GM11168 (cell line): ENCODE results near the gene PPARD.
"Not testable (repeated sequence)": the region's sequence is repeated elsewhere in the genome, so short reads cannot be mapped to it uniquely, and the experiment has no call there.

Experiments used
- in situ Hi-C: fragments of 300-500 bp; cut with MboI; formaldehyde crosslinking; loops from one replicate; pipeline ENCODE4 v1.12.0; 2022; ENCODE audit warnings: low sequenced_read_pairs; ENCODE audit not compliant: unreplicated experiment

PPARD gene

DNA sequence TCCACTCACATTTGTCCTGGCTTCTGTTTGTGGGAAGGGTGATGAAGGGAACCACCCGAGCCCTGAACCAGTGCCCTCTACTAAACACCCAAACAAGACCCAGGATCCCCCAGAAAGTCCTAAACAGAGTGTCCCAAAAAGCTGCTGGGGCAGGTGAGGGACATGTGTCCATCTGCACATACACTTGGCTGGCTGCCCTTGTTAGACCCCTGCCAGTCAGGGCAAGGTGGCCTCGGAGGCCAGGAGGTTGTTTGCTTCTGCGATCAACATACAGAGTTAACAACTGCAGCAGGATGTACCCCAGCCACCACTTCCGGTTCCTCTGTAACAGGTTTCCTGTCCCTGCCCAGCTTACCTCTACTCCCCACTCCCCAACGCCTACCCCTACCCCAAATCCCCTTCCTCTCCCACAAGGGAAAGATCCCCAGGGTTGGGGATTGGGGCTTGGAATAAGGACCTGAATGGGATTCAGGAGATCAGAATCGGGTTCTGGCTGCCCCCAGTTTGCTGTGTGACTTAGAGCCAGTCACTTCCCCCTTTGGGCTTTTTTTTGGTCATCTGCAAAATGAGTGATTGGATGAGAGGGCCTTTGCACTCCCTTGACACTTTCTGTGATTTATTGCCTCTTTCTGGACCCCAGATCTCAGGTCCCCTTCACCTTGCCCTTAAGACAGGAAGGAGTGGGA, 30.8 kb upstream of the PPARD start:
- in situ Hi-C loops, result no loop called here

- in situ Hi-C loops, result no loop called here
Measured at GRCh38 chr6:35312076-35312800, 30.1 kb upstream of the PPARD start.

DNA sequence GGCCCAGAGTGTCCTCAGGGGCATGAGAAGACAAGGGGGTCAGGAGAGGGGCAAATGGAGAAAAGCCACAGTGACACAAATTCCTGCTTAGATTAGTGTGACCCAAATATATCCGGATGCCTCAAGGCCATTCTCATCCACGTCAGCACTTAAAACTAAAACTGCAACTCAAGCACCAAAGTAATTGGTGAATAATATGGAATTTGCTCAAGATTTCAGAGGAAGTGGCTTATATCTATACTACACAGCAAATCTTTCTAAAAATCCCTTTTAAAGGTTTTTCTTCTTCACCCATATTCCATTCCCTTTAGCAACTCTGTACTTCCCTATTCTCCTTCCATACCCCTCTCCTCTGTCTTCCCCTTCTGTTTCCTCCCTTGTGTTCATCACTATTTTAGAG, 29.6 kb upstream of the PPARD start:
- in situ Hi-C loops, result no loop called here

- in situ Hi-C loops, result no loop called here
Measured at GRCh38 chr6:35317483-35318195, 24.7 kb upstream of the PPARD start.

GRCh38 chr6:35318196-35319171, 23.9 kb upstream of the PPARD start:
- in situ Hi-C loops, result no loop called here

DNA sequence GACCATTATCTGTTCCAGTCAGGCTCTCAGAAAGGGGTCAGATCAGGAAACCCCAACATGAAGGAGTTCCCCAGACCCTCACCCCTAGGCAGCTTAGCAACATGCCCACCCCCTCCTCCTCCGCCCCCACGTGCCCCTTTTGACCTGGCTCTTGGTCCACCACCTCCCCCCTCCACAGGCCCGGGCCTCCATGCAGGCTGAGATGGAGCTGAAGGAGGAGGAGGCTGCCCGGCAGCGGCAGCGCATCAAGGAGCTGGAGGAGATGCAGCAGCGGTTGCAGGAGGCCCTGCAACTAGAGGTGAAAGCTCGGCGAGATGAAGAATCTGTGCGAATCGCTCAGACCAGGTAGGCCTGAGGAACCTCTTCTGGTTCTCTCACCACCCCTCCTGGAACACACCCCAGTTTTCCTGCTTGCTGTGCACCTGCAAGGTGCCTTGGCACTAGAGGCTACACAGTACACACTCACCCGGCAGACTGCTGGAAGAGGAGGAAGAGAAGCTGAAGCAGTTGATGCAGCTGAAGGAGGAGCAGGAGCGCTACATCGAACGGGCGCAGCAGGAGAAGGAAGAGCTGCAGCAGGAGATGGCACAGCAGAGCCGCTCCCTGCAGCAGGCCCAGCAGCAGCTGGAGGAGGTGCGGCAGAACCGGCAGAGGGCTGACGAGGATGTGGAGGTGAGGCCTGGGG, 22.9 kb upstream of the PPARD start:
- in situ Hi-C loops, result no loop called here

DNA sequence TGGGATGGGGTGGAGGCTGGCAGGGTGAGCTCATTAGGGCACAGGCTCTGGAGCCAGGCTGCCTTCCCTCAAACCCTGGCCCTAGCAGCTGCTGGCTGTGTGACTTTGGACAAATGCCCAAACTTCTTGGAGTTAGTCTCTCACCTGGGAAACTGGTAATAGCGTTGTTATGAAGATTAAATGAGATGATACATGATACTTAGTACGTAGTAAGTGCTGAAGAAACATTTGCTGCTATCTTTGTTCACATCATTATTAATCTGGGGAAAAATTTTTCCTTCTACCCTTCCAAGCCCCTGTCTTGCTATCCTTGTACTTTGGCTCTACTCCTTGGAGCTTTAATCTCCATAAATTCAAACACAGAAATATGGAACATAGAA, 22.3 kb upstream of the PPARD start:
- in situ Hi-C loops, result no loop called here

DNA sequence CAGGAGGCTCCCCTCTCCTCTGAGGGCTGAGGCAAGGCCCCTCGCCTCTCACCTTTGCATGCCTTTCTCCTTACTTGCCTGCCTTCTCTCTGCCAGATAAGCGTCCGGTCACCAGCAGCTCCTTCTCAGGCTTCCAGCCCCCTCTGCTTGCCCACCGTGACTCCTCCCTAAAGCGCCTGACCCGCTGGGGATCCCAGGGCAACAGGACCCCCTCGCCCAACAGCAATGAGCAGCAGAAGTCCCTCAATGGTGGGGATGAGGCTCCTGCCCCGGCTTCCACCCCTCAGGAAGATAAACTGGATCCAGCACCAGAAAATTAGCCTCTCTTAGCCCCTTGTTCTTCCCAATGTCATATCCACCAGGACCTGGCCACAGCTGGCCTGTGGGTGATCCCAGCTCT, 21.3 kb upstream of the PPARD start:
- in situ Hi-C loops, result no loop called here

- in situ Hi-C loops, result no loop called here
Measured at GRCh38 chr6:35327349-35328027, 14.9 kb upstream of the PPARD start.

DNA sequence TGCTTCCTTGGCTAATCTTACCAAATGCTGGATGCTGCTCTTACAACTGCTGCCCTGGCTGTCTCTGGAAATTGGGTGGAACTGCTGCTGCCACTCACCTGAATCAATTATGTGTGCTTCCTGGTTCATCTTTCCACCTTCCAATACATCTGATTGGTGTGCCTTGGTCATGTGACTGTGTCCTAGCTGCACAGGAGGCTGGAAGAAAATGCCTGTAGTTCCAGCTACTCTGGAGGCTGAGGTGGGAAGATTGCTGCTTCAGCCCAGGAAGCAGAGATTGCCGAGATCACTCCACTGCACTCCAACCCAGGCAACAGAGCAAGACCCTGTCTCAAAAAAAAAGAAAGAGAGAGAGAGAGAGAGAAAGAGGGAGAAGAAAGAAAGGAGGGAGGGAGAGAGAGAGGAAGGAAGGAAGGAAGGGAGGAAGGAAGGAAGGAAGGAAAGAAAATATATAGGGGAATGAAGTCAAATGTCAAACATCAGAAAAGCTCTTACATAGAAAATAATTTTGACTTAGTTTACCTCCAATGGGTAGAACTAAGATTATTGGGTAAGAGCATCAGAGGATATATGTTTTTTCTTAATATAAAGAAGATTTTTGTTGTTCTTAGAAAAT, 14.1 kb upstream of the PPARD start:
- in situ Hi-C loops, result no loop called here

DNA sequence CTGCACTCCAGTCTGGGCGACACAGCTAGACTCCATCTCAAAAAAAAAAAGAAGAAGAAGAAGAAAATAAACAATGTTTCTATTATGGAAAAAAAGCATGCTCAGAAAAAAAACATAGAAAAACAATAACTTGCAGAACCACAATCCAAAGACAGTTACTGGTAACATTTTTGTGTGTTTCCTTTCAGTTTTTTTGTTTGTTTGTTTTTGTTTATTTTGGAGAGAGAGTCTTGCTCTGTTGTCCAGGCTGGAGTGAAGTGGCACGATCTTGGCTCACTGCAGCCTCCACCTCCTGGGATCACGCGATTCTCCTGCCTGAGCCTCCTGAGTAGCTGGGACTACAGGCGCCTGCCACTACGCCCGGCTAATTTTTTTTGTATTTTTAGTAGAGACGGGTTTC, 13.4 kb upstream of the PPARD start:
- in situ Hi-C loops, result not testable (repeated sequence)

GRCh38 chr6:35330541-35331119, 11.7 kb upstream of the PPARD start:
- in situ Hi-C loops, result no loop called here

DNA sequence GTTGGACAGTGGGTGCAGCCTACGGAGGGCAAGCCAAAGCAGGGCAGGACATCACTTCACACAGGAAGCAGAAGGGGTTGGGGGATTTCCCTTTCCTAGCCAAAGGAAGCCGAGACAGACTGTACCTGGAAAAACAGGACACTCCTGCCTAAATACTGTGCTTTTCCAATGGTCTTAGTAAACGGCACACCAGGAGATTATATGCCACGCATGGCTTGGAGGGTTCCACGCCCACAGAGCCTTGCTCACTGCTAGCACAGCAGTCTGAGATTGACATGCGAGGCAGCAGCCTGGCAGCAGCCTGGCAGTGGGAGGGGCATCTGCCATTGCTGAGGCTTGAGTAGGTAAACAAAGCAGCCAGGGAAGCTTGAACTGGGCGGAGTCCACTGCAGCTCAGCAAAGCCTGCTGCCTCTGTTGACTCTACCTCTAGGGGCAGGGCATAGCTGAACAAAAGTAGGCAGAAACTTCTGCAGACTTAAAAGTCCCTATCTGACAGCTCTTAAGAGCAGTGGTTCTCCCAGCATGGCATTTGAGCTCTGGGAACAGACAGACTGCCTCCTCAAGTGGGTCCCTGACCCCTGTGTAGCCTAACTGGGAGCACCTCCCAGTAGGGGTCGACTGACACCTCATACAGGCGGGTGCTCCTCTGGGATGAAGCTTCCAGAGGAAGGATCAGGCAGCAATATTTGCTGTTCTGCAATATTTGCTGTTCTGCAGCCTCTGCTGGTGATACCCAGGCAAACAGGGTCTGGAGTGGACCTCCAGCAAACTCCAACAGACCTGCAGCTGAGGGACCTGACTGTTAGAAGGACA, 10.1 kb upstream of the PPARD start:
- in situ Hi-C loops, result not testable (repeated sequence)

GRCh38 chr6:35341557-35341956, 801 bp upstream of the PPARD start:
- in situ Hi-C loops, result no loop called here

DNA sequence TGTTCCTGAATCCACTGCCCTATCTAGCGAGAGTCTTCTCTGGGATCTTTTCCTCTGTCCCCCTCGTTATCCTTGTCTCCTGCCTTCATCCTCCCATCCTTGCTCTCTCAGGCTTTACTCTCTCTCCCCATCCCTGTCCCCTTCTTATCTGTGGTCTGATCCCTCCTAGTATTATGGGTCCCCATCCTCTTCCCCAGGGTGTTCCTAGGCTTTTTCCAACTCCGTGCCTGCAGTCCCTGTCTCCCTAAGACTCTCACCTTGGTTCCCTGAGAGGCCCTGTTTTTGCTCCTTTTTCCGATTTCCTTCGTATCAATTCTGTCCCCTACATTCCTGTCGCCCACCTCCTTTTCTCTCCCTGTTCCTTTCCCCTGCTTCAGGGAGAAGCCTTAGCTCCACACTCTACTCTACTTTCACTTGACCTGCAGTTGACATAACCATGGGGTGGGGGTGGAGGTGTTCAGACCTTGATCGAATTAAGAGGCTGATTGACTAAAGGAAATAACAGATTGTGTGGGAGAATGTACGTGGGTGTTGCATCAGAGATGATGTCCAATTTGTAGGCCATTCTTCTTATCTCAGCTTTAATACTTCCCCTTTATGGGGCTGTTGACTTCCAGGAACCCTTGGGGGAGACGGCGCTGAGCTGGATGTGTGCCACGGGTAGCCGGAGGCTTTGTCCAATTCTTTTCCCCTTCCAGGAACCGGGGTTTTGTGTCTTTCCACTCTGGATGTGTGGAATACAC, 905 bp downstream of the PPARD start:
- in situ Hi-C loops, result no loop called here

GRCh38 chr6:35343835-35344550, 1.6 kb downstream of the PPARD start:
- in situ Hi-C loops, result no loop called here
